ENCODE results near the gene DMD.

DMD gene

DNA sequence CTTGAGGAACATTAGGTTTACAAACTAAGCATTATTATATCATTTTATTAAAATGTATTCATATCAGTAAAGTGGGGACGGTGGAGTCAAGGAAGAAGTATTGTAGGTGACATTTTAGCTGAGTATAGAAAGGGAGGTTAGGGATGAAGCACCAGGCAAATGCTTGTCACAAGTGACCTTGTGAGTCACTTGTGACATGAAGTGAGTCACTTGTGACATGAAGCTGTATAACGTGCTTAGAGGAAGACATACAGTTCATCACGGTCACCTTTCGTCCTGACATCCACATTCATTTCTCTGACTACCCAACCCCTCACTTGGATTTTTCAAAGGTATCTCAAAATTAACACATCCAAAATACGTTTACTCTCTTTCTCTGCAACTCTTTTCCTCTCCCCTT is 1034.8 kb downstream of the DMD start:
- TF ChIP-seq, protein P1, sequence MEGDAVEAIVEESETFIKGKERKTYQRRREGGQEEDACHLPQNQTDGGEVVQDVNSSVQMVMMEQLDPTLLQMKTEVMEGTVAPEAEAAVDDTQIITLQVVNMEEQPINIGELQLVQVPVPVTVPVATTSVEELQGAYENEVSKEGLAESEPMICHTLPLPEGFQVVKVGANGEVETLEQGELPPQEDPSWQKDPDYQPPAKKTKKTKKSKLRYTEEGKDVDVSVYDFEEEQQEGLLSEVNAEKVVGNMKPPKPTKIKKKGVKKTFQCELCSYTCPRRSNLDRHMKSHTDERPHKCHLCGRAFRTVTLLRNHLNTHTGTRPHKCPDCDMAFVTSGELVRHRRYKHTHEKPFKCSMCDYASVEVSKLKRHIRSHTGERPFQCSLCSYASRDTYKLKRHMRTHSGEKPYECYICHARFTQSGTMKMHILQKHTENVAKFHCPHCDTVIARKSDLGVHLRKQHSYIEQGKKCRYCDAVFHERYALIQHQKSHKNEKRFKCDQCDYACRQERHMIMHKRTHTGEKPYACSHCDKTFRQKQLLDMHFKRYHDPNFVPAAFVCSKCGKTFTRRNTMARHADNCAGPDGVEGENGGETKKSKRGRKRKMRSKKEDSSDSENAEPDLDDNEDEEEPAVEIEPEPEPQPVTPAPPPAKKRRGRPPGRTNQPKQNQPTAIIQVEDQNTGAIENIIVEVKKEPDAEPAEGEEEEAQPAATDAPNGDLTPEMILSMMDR (IDR thresholded peaks at IDR 0.05; ENCODE audit: insufficient read depth, missing control alignments): no peak
- no peak for FAIRE-seq
- DNase-seq (ENCODE audit: insufficient read length, low spot score): no peak

DNA sequence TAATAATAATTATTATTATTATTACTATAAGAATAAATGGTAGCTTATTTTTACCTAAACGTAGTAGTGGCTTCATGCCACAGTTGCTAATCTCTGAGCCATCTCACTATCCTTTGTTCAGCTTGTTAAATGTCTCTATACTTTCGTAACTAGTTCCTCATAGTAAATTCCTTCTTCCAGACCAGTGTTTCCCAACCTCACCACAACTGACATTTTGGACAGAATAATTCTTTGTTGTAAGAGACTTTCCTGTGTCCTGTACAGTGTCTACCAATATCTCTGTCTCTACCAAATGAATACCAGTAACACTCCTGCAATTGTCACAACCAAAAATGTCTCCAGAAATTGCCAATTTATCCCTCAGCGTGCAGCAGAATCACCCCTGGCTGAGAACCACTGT is 1040.9 kb downstream of the DMD start:
- no peak for FAIRE-seq
- TF ChIP-seq, protein P1 (IDR thresholded peaks at IDR 0.05; ENCODE audit: insufficient read depth, missing control alignments): no peak
- no peak for DNase-seq (ENCODE audit: insufficient read length, low spot score)

DNA sequence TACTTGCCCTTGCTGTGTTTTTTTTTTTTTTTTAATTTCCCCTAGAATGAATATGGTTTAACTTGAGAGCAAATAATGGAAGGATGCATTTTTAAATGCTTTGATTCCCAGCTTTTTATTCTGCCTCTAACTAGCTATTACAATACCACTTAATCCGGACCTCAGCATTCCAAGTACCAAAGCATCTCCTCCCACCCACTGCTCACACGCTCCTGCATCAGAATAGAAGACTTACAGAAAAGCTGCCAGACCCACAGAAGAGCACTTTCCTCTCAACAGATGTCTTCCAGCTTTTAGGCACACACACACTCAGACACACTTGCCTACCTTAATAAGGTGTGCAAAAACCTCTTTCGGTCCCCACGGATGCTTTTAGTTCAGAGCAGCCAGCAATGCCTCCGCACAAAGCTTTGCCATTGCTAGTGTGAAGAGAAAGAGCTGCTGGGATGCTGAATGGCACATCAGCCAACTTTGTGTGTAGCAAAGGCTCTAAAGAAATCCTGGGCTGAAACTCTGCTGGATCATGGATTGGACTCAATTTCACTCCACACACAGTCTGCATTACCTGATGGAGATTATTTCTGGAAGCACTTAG is 1056.2 kb downstream of the DMD start:
- DNase-seq (ENCODE audit: insufficient read length, low spot score) (no peak), FAIRE-seq (no peak)
- TF ChIP-seq, protein P1 (IDR thresholded peaks at IDR 0.05; ENCODE audit: insufficient read depth, missing control alignments): no peak

DNA sequence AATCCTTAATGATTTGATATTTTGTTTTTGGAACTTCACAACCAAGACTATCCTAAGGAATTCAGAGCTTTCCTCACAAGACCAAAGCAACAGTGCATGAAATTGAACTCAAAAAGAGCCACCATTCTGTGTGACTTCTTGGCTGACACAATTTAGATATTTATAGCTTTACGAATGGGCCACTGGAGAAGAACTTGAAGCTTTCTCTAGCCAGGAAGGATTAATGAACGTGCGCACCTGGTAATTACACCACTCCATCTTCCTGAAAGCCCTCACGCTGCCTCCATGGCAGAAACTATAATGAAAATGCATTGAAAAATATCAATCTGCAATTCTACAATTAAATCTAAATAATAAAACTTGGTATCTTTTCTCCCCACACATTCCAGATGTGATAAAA is 1057.8 kb downstream of the DMD start:
- FAIRE-seq: no peak
- DNase-seq (ENCODE audit: insufficient read length, low spot score): no peak
- TF ChIP-seq, protein P1 (IDR thresholded peaks at IDR 0.05; ENCODE audit: insufficient read depth, missing control alignments): no peak

DNA sequence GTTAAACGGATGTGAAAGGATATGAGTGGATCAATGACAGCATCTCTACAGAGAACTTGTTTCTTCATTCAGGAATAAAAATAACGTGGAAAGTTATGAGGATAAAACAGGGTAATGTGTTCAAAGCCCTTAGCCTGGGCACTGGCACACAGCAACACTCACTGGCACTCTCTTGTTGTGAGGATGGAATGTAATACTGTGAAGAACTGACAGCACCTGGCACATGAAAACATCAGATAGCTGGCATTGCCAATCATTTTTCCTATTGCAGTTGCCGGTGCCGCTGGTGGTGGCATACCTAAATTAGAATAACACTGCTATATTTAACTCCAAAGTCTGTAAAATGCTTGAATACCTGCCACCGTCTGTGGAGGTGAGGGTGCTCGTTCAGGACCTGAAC is 1061.2 kb downstream of the DMD start:
- FAIRE-seq (no peak), DNase-seq (ENCODE audit: insufficient read length, low spot score) (no peak)
- TF ChIP-seq, protein P1 (IDR thresholded peaks at IDR 0.05; ENCODE audit: insufficient read depth, missing control alignments): no peak

DNA sequence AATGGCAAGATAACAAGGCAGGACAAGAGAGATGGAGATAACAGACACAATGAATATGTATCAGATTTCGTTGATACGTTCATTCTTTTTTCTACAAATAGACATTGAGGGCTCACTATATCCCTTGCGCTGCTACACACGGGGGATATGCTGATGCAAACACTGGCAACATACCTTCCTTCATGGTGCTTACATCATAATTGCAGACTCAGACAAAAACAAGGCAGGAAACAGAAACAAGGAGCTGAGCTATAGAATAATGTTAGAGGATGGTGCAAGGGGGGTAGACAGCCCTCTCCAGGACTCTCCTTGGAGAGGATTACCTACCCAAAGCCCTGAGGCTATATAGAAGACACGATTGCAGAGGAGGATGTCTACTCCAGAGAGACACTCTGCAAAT is 1069.5 kb downstream of the DMD start:
- FAIRE-seq: no peak
- DNase-seq (ENCODE audit: insufficient read length, low spot score): no peak
- TF ChIP-seq, protein P1 (IDR thresholded peaks at IDR 0.05; ENCODE audit: insufficient read depth, missing control alignments): no peak

DNA sequence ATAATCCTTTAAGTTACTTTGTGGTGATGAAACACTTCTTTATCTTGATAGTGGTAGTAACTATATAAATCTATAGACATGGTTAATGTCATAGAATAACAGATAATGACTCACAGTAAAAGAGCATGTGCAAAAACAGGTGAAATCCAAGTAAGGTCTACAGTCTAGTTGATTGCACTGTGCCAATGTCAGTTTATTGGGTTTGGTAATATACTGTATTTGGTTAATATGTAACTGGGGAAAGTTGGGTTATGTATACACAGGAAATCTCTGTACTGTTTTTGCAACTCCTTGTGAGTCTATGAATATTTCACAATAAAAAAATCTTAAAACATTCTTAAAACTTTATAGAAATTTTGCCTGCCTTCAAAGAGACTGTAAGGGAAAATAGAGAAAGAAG is 1071.9 kb downstream of the DMD start:
- no peak for DNase-seq (ENCODE audit: insufficient read length, low spot score)
- no peak for FAIRE-seq
- TF ChIP-seq, protein P1 (IDR thresholded peaks at IDR 0.05; ENCODE audit: insufficient read depth, missing control alignments): no peak

Data from D721Med (cell line).